GM18868 (cell line): ENCODE data around the gene LIPC.
"Not testable (repeated sequence)": the region's sequence is repeated elsewhere in the genome, so short reads cannot be mapped to it uniquely, and the experiment has no call there.

Source experiments
- ATAC-seq: cut with Tn5 transposase; IDR thresholded peaks from one replicate; pipeline ENCODE4 v1.9.1; 2021; ENCODE audit warnings: mild to moderate bottlenecking, moderate library complexity; ENCODE audit not compliant: unreplicated experiment

The LIPC gene

DNA sequence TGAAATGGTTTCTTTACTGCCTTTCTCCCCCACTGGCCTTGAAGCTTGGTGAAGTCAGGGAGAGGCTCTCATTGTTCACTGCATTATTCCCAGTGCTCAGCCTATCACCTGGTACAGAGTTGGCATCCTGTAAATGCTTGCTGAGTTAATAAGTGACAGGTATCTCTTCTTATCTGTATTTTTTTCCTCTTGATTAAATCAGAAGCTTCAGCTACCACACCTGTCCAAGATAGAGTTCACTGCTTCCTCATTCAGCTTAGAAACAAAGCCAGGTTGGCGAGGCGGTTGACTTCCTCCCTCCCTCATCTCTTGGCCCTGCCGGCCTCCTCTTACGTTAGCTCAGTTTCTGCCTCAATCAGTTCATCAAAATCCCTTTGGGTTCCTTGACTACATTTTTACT, 142.8 kb downstream of the LIPC start:
- no peak for ATAC-seq

GRCh38 chr15:58575045-58575786, 143.4 kb downstream of the LIPC start:
- no peak for ATAC-seq

DNA sequence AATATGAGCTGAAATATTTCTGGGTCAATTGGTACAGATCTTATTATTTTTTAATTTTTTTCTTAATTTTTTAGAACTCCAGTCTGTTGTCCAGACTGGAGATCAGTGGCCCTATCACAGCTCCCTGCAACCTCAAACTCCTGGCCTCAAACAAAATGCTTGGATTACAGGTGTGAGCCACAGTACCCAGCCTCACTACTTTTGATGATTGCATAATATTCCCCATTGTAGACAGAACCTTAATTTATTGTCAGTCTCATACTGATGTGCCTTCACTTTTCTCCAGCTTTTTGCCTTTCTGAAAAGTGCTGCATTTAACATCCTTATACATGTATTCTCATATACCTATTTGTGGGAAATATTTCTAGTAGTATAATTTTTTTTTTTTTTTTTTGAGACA, 144.9 kb downstream of the LIPC start:
- ATAC-seq = no peak

DNA sequence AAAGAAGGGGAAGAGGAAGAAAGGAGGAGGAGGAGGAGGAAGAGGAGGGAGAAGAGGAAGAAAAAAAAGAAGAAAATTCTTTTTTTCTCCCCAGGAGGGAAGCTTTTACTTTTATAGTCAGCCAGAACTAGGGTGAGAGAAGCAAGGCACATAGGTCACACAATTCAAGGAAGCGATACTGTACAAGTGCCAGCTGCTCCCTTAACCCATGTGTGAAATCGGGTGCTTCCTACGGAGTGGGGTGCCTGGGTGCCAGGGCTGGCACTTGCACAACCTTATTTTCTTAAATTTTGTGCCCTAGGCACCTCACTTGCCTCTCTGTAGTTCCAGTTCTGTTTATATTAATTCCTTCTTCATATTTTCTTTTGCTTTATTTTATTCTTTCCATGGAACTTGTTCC, 150.4 kb downstream of the LIPC start:
- ATAC-seq = no peak

DNA sequence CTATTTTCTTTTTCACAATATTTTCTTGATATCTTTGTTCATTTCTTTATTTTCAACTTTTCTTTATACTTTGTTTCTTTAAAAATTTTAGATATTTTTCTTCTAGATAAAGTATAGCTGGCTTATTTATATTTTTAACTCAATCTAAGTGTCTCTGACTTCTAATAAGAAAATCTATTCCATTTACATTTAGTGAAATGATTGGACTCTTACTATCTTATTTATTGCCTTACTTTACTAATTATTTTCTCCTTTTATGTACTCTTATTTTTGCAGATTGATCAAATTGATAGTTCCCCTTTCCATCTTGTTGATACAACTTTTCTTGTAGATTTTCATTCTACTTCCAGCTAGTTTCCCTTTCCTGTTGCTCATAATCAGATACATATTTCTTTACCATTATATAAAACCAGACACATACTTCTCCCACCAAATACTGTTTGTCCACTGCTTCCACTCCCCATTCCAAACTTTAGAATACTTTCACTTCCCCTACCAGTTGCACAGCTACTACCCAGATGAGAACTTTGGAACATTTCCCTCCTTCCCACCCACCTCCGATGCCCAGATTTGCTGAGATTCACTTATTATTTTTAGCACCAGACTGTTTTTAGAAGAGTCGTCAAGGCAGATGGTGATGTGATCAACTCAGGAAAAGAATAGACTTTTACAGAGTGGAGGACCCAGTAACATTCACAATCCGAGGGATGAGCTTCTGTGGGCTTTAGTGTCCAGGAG, 151.5 kb downstream of the LIPC start:
- ATAC-seq = no peak

- no peak for ATAC-seq
These were observed 153.1 kb downstream of the LIPC start for GRCh38 chr15:58584789-58585461.

- no peak for ATAC-seq
These were observed 154.1 kb downstream of the LIPC start for GRCh38 chr15:58585693-58586443.

DNA sequence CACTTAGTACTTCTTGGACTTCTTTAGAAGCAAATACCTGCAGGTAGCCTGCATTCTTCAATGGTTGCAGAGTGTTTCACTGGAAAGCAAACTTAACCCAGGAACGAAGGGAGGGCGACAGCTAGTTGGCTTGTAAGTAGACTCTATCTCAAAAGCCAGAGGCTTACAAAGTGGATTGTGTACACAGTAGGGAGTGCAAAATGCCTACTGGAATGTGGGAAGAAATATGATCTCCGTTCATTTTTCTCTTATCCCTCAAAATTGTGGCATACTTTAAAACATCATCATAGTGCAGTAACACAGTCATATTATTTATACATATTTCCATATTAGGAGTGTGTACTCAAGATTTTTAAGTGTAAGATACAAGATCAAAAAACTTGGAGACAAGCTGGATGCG, 155.7 kb downstream of the LIPC start:
- no peak for ATAC-seq

DNA sequence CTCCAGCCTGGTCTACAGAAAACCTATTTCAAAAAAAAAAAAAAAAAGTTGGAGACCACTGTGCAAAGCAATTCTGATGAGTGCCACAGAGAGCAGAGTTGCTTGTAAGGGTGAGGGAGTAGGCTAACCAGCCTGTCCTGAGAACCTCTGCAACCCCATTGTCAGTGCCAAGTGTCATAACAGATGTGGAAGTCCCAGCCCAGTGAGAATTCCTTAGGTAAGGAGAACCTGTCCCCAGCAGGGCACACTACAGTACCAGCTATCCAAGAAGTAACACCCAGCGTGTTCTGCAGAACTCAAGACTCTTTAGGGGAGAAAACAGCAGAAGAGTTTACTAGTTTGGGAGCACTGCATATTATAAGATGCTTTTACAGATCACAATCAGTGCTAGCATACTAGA, 156.3 kb downstream of the LIPC start:
- ATAC-seq = no peak

- ATAC-seq = no peak
These were observed 157.3 kb downstream of the LIPC start for GRCh38 chr15:58589047-58589446.

GRCh38 chr15:58590236-58590635, 158.4 kb downstream of the LIPC start:
- ATAC-seq = no peak

DNA sequence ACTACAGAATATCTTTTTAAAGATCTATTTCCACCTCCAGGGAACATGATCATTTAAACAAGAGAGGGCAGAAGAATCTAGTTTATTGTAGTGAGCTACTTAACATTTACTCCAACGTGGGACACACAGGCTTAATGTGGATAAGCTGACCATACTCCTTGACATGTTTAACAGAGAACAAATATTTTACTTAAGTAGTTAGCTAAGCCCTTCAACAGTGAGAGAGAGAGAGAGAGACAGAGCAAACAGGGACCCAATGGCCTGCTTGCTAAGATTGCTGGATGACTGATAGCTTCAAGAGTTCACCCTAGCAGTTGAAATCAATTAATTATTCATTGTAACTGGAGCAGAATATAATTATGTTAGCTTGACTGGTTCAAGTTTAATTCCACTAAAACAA, 159.1 kb downstream of the LIPC start:
- no peak for ATAC-seq

GRCh38 chr15:58593870-58594269, 162.1 kb downstream of the LIPC start:
- ATAC-seq = no peak

- ATAC-seq = no peak
These were observed 163.1 kb downstream of the LIPC start for GRCh38 chr15:58594898-58595297.

DNA sequence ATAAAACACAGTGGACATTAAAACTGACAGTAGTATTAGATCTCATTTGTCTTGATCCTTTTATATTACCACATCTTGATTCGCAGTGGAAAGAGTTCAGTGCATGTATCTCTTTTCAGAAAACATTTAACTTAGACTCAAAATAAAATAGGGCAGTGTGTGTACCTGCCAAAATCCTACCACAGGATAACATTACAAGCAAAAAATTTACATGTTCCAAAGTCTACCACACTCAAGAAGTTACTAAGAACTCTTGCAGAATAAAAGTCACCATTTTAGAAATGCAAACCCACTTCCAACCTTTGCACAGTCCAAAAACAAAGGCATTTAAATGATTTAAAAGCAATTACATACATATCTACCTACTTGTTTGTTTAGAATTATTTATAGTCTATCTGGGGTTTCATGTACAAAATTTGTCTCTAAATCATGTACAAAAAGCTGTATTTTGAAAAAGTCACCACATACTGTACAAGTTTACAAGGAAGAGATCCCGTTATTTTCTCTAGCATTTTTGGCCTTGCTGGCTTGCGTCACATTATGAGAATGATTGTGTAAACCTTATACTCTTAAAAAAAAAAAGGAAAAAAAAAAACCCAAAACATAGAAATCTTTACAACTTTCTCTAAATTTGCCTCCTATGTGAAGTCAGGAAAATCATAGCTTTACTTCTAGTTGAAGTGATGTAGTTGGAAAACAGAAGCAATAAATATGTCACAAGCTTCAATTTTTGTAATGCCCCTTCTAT, 163.9 kb downstream of the LIPC start:
- ATAC-seq = no peak

GRCh38 chr15:58597943-58598828, 166.4 kb downstream of the LIPC start:
- ATAC-seq = no peak

GRCh38 chr15:58598829-58599210, 167.0 kb downstream of the LIPC start:
- no peak for ATAC-seq

- no peak for ATAC-seq
These were observed 171.0 kb downstream of the LIPC start for GRCh38 chr15:58602823-58603222.

DNA sequence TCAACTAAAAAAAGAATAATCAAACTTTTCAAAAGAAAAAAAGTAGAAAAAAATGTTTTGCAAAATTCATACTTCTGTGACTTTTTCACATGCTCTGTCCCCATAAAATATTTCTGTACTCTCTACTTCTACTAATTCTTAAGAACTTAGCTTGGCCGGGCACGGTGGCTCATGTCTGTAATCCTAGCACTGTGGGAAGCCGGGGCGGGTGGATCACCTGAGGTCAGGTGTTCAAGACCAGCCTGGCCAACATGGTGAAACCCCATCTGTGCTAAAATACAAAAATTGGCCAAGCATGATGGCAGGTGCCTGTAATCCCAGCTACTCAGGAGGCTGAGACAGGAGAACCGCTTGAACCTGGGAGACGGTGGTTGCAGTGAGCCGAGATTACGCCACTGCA, 172.1 kb downstream of the LIPC start:
- ATAC-seq = not testable (repeated sequence)
